PC-3 (cell line): Measurements from ENCODE around the gene DUSP5. TPM values are rescaled to one million over a fixed set of nuclear protein-coding genes. Genes with fewer than 3 reads are reported as not detected.

Experiments used
- ATAC-seq: fragments of 200-7000 bp; cut with Tn5 transposase; 2 replicates; pipeline ENCODE4 v1.9.1; 2020; ENCODE audit warnings: mild to moderate bottlenecking, moderate library complexity
- BruUV-seq: library from RNA; stranded (reverse); fragments of 400-500 nt; replicated peaks from 2 replicates; lab custom pipeline; 2021; lab: Mats Ljungman, UMichigan
- CTCF ChIA-PET: fragments of 300-600 bp; sonication (Branson Sonifier 250); formaldehyde crosslinking; loops from one replicate; lab custom pipeline; 2022; ENCODE audit warnings: antibody characterized with exemption; lab: Charles Lee
- POLR2A ChIA-PET: fragments of 300-600 bp; sonication (Branson Sonifier 250); formaldehyde crosslinking; loops from one replicate; lab custom pipeline; 2022; ENCODE audit warnings: antibody characterized with exemption; ENCODE audit not compliant: unreplicated experiment; lab: Charles Lee
- DNase-seq: peaks from one replicate; pipeline ENCODE4 v3.0.0-alpha.2; 2015
- H2AFZ ChIP-seq: fragments of 300-600 bp; sonication (generic); 2 replicates; pipeline ENCODE4 v1.6.0; 2016; ENCODE audit warnings: antibody characterized with exemption, low read length
- H3F3A ChIP-seq: fragments of 300-600 bp; sonication (generic); one replicate; pipeline ENCODE4 v1.6.0; 2017; ENCODE audit warnings: antibody characterized with exemption, low read length, control low read depth, mild to moderate bottlenecking; ENCODE audit not compliant: unreplicated experiment
- H3K27ac ChIP-seq: fragments of 300-600 bp; sonication (generic); 2 replicates; pipeline ENCODE4 v1.5.1; 2016; ENCODE audit warnings: mild to moderate bottlenecking, low read length
- H3K27me3 ChIP-seq: fragments of 300-600 bp; sonication (generic); 2 replicates; pipeline ENCODE4 v1.6.1; 2016; ENCODE audit warnings: low read length, mixed read lengths
- H3K36me3 ChIP-seq: fragments of 300-600 bp; sonication (generic); 2 replicates; pipeline ENCODE4 v1.6.1; 2016; ENCODE audit warnings: low read depth, mixed run types, low read length, mixed read lengths
- H3K4me1 ChIP-seq: fragments of 300-600 bp; sonication (generic); 2 replicates; pipeline ENCODE4 v1.5.1; 2016; ENCODE audit warnings: low read length; ENCODE audit not compliant: insufficient read depth
- H3K4me2 ChIP-seq: fragments of 300-600 bp; sonication (generic); 2 replicates; pipeline ENCODE4 v1.6.0; 2016; ENCODE audit warnings: low read length
- H3K4me3 ChIP-seq: fragments of 300-600 bp; sonication (generic); 2 replicates; pipeline ENCODE4 v1.5.1; 2016; ENCODE audit warnings: mild to moderate bottlenecking, low read length, mixed read lengths
- H3K79me2 ChIP-seq: fragments of 300-600 bp; sonication (generic); 2 replicates; pipeline ENCODE4 v1.6.1; 2017; ENCODE audit warnings: low read length, mixed read lengths
- H3K9ac ChIP-seq: fragments of 300-600 bp; sonication (generic); 2 replicates; pipeline ENCODE4 v1.6.0; 2016; ENCODE audit warnings: mild to moderate bottlenecking, low read length
- H3K9me2 ChIP-seq: fragments of 300-600 bp; sonication (generic); replicated peaks from 2 replicates; pipeline ENCODE4 v1.6.1; 2016; ENCODE audit warnings: mixed run types, low read length, mixed read lengths
- H3K9me3 ChIP-seq: fragments of 300-600 bp; sonication (generic); 2 replicates; pipeline ENCODE4 v1.6.1; 2016; ENCODE audit warnings: low read length, mixed read lengths
- H4K20me1 ChIP-seq: fragments of 300-600 bp; sonication (generic); 2 replicates; pipeline ENCODE4 v1.6.1; 2016; ENCODE audit warnings: low read length, mixed read lengths
- EZH2 ChIP-seq: fragments of 300-600 bp; sonication (generic); IDR thresholded peaks from one replicate; pipeline ENCODE4 v1.6.1; 2017; ENCODE audit warnings: antibody characterized with exemption, mild to moderate bottlenecking, low read length; ENCODE audit not compliant: unreplicated experiment
- EZH2phosphoT487 ChIP-seq: fragments of 300-600 bp; sonication (generic); IDR thresholded peaks from 2 replicates; pipeline ENCODE4 v1.6.1; 2018; ENCODE audit warnings: mild to moderate bottlenecking, antibody characterized with exemption, low read length, borderline replicate concordance
- intact Hi-C: fragments of 100-400 bp; cut with micrococcal nuclease; formaldehyde crosslinking; loops from 2 replicates; pipeline ENCODE4 v1.9.0; 2023
- total RNA-seq: library from RNA; depleted of rRNA; stranded (reverse); fragments of >200 nt; gene quantifications from 2 replicates; pipeline ENCODE4 v1.2.3, GENCODE V29; 2014
- TF ChIP-seq, protein P1 (sequence below): fragments of 300-600 bp; sonication (generic); conservative IDR thresholded peaks from 2 replicates; pipeline ENCODE4 v1.5.1; 2017; ENCODE audit warnings: antibody characterized with exemption, low read depth, mild to moderate bottlenecking, low read length

Gene DUSP5
- total RNA-seq, 1 experiment from 2014 or later, result 206 TPM

DNA sequence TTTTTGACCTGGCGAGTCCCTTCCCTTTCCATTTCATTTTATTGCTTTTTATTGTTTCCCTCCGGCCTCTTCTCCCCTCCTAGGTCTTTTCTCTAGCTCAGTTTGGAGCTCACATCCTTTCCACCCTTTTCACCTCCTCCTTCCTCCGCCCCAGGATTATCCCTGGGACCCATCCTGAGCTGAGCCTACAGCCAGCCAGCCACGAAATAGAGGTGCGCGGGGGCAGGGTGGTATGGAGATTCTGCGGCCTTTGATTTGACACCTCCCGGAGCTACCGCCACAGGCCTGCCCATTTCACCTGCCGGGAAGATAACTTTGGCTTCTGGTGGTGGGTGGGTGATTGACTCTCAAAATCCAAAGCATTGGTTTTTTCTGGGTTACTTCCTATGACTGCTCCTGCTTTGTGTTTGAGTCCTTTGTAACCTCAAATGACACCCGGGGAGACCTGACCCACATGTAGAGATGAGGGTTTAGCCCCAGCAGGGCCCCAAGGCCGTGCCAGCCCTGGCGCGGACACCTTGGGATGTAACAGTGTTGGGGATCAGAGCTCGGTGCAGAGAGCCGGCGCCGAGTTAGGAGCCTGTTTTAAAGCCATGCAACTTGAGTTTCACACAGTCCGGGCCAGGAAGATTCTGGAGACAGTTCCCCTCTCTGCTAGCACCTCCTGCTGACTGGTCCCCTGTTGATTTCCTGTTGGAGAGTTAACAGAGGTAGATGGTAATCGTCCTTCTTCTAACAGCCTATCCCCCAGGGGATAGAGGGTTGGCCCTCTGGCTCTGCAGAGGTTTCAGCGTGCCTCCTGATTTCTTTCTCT lies 1.5 kb downstream of the DUSP5 start:
- Histone ChIP-seq H3K27me3 (no peaks in the 10 kb centered on the region), H3F3A (no peaks in the 10 kb centered on the region), H3K4me1 (peaks cover 49% of the 10 kb centered on the region), H3K9me3 (no peaks in the 10 kb centered on the region), H3K27ac (peak overlapping the region; percentile 70), H3K4me2 (peak overlapping the region; percentile 87), H3K9ac (peak overlapping the region; percentile 99), H4K20me1 (peaks cover 60% of the 10 kb centered on the region), H3K36me3 (peaks cover 58% of the 10 kb centered on the region), H2AFZ (no peak overlapping the region), H3K79me2 (peaks cover 84% of the 10 kb centered on the region), H3K9me2 (no peaks in the 10 kb centered on the region), H3K4me3 (peak overlapping the region; percentile 96)
- intact Hi-C loops, result no loop called here
- DNase-seq (peak; percentile 68), ATAC-seq (peak; percentile 1; the same call in 1 of the 2 replicates)
- TSS peak; percentile 23 for BruUV-seq
- ChIA-PET POLR2A (interaction anchor here (0.7 to 1.5 kb wide), 3 partner anchors 91 to 198 kb away, joined by 3 to 5 read pairs (median 4); no protein-coding TSS in a partner anchor), CTCF (no interaction called here)
- TF ChIP-seq, protein P1, sequence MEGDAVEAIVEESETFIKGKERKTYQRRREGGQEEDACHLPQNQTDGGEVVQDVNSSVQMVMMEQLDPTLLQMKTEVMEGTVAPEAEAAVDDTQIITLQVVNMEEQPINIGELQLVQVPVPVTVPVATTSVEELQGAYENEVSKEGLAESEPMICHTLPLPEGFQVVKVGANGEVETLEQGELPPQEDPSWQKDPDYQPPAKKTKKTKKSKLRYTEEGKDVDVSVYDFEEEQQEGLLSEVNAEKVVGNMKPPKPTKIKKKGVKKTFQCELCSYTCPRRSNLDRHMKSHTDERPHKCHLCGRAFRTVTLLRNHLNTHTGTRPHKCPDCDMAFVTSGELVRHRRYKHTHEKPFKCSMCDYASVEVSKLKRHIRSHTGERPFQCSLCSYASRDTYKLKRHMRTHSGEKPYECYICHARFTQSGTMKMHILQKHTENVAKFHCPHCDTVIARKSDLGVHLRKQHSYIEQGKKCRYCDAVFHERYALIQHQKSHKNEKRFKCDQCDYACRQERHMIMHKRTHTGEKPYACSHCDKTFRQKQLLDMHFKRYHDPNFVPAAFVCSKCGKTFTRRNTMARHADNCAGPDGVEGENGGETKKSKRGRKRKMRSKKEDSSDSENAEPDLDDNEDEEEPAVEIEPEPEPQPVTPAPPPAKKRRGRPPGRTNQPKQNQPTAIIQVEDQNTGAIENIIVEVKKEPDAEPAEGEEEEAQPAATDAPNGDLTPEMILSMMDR, result peak; percentile 24; the same call in 1 of the 2 replicates
- no peak for TF ChIP-seq EZH2phosphoT487

DNA sequence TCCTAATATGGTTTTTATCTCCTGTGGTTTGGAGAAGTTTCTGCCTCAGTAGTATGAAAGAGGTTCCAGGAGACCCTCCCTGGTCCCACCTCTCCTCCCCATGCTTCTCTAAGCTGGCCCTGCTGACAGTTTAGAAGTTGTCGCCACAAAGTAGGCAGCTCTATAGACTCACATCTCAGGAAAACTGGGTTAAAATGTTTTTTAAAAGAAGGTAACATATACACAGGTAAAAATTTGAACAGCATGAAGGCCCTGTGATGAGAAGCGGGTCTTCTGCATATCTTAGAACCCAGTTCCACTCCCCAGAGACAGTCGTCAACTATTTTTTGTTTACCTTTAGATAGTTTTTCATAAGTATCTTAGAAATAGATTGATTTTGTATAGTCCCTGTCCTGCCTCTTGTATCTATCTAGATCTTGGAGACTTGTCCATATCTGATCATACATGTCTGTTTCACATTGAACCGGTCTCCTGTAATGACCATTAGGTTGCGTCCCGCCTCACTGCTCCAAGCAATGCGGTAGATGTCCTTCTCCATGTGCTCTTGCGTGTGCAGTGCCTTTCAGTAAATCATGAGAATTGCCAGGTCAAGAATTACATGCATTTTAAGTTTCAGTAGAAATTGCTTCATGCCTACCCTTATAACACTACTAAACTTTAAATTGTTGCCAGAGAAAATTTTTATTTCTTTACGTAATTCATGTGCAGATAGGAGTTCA lies 2.2 kb downstream of the DUSP5 start:
- TF ChIP-seq, protein P1, result no peak
- TF ChIP-seq EZH2, result no peak
- no peak for TF ChIP-seq EZH2phosphoT487
- Histone ChIP-seq H3F3A (no peaks in the 10 kb centered on the region), H3K27me3 (no peaks in the 10 kb centered on the region), H3K36me3 (peaks cover 65% of the 10 kb centered on the region), H3K9me3 (no peaks in the 10 kb centered on the region), H2AFZ (no peak overlapping the region), H3K4me2 (peak overlapping the region; percentile 87), H3K79me2 (peaks cover 92% of the 10 kb centered on the region), H3K27ac (peak overlapping the region; percentile 70), H3K4me1 (peaks cover 48% of the 10 kb centered on the region), H4K20me1 (peaks cover 67% of the 10 kb centered on the region), H3K9me2 (no peaks in the 10 kb centered on the region), H3K4me3 (peak overlapping the region; percentile 96), H3K9ac (peak overlapping the region; percentile 99)
- POLR2A ChIA-PET, result interaction anchor here (1.0 kb wide), 1 partner anchor 92 kb away, joined by 3 read pairs; no protein-coding TSS in a partner anchor
- DNase-seq, result no peak
- CTCF ChIA-PET, result no interaction called here
- no TSS peak for BruUV-seq
- no peak for ATAC-seq
- intact Hi-C loops, result no loop called here
